ENCODE data around the gene SBDS. TPM values are rescaled to one million over a fixed set of nuclear protein-coding genes. Genes with fewer than 3 reads are reported as not detected.
A peak's percentile ranks its signal among the peaks of the same experiment; 100 is the strongest.

SBDS gene
- total RNA-seq, 1 experiment from 2014 or later: 50.1 TPM

GRCh38 chr7:66970310-66970709 is 25.1 kb downstream of the SBDS start:
- no peak overlapping the region for H2AFZ ChIP-seq (ENCODE audit: low read depth, low read length, poor library complexity, severe bottlenecking)
- TF ChIP-seq POLR2AphosphoS5 (IDR thresholded peaks at IDR 0.05; ENCODE audit: low read depth, low read length) (no peak), ATF3 (IDR thresholded peaks at IDR 0.05) (no peak), CTCF (IDR thresholded peaks at IDR 0.05 in 2 of 3, conservative IDR thresholded peaks at IDR 0.05 in 1 of 3; ENCODE audit: borderline replicate concordance in 1 of 3, insufficient read depth in 1 of 3, low read depth in 2 of 3, low read length in 2 of 3) (no peak), POLR2A (IDR thresholded peaks at IDR 0.05; ENCODE audit: borderline replicate concordance, extremely low read depth, insufficient read depth, insufficient read length) (no peak), EZH2 (IDR thresholded peaks at IDR 0.05) (no peak), CEBPB (IDR thresholded peaks at IDR 0.05; ENCODE audit: low read depth) (no peak), SRF (IDR thresholded peaks at IDR 0.05; ENCODE audit: low read depth) (no peak), FOSL1 (IDR thresholded peaks at IDR 0.05; ENCODE audit: low read depth) (no peak), JUND (IDR thresholded peaks at IDR 0.05) (no peak), REST (IDR thresholded peaks at IDR 0.05; ENCODE audit: low read depth) (no peak), EZH2phosphoT487 (IDR thresholded peaks at IDR 0.05; ENCODE audit: borderline replicate concordance) (no peak), ZBTB33 (IDR thresholded peaks at IDR 0.05; ENCODE audit: extremely low read depth, insufficient replicate concordance, low read length) (no peak), TCF7L2 (IDR thresholded peaks at IDR 0.05; ENCODE audit: borderline replicate concordance, extremely low read depth, insufficient read depth, insufficient read length) (no peak), ZFX (IDR thresholded peaks at IDR 0.05) (no peak), EGR1 (IDR thresholded peaks at IDR 0.05; ENCODE audit: low read depth) (no peak), ZNF274 (IDR thresholded peaks at IDR 0.05; ENCODE audit: low read depth, low read length) (no peak), MAX (IDR thresholded peaks at IDR 0.05) (no peak), ELF1 (IDR thresholded peaks at IDR 0.05; ENCODE audit: borderline replicate concordance, low read depth) (no peak), SIN3A (IDR thresholded peaks at IDR 0.05; ENCODE audit: low read depth) (no peak)
- H3K27ac ChIP-seq (ENCODE audit: low read depth, low read length): no peak overlapping the region
- no peaks in the 10 kb centered on the region for H3K9me2 ChIP-seq (ENCODE audit: insufficient read depth)
- intact Hi-C loops (cut with micrococcal nuclease): no loop called here
- H3K36me3 ChIP-seq (ENCODE audit: control insufficient read depth in 1 of 2, insufficient read depth in 2 of 2, low read length in 2 of 2): no peaks in the 10 kb centered on the region
- H3K4me2 ChIP-seq (ENCODE audit: low read length): no peak overlapping the region
- CTCF ChIA-PET: no interaction called here
- H3K4me3 ChIP-seq (replicated peaks in 1 of 2; ENCODE audit: low read depth in 1 of 2, low read length in 2 of 2): no peak overlapping the region
- H4K20me1 ChIP-seq (ENCODE audit: insufficient read depth): no peaks in the 10 kb centered on the region
- DNase-seq (ENCODE audit: low read depth, low spot score) (no peak), ATAC-seq (peak; percentile 64)
- H3K4me1 ChIP-seq (ENCODE audit: control insufficient read depth in 1 of 2, insufficient read depth in 2 of 2, low read length in 2 of 2): no peaks in the 10 kb centered on the region
- H3K27me3 ChIP-seq (ENCODE audit: insufficient read depth, low read length): no peaks in the 10 kb centered on the region
- no peaks in the 10 kb centered on the region for H3K79me2 ChIP-seq (ENCODE audit: insufficient read depth, low read length)
- H3K9ac ChIP-seq (ENCODE audit: low read length): no peak overlapping the region
- RAD21 ChIA-PET (ENCODE audit: low non-redundant PET in 1 of 2, low total read pairs in 2 of 2, uncharacterized antibody in 2 of 2, unreplicated experiment in 2 of 2): no interaction called here
- H3K9me3 ChIP-seq (ENCODE audit: control insufficient read depth in 1 of 2, insufficient read depth in 1 of 2, low read depth in 1 of 2, low read length in 2 of 2): no peaks in the 10 kb centered on the region
- BruUV-seq (replicated peaks): no TSS peak
- POLR2A ChIA-PET: no interaction called here

All from HCT116 (cell line).